COLO668 (cell line): ENCODE data around the gene GDF15.
"Not testable (repeated sequence)": the region's sequence is repeated elsewhere in the genome, so short reads cannot be mapped to it uniquely, and the experiment has no call there.

Experiments
- DNase-seq: peaks from one replicate; lab custom pipeline; 2025; ENCODE audit not compliant: unreplicated experiment; lab: John Stamatoyannopoulos, UW

The GDF15 gene

DNA sequence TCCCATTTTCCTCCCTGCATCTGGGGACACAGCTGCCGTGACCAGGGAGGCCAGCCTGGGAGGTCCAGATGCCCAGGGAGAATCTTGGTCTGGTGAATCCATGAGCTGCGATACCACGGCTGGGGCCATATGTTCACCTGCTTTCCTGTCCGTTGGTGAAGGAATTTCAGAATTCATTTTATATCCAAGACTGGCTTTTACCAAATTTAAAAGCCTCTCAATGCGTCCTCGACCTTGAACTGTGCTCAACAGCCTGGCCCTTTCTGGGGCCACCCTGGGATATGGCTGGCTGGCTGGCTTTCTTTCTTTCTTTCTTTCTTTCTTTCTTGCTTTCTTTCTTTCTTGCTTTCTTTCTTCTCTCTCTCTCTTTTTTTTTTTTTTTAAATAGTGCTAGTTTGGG lies 22.2 kb upstream of the GDF15 start:
- no peak for DNase-seq

DNA sequence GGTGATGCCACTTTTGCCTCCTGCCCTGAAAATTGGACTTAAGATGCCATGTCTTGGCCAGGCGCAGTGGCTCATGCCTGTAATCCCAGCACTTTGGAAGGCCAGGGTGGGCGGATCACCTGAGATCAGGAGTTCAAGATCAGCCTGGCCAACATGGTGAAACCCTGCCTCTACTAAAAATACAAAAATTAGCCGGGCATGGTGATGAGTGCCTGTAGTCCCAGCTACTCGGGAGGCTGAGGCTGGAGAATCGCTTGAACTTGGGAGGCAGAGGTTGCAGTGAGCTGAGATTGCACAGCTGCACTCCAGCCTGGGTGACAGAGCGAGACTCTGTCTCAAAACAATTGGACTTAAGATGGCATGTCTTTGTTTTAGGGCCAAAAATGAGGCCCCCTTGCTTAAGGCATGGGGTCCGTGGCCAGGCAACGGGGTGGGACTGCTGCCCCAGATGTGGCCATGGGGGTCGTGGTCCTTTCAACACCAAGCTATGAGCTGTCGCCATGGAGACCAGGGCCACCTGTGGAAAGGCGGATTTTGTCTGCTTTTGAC lies 21.6 kb upstream of the GDF15 start:
- not testable (repeated sequence) for DNase-seq

GRCh38 chr19:18364826-18365528 lies 21.0 kb upstream of the GDF15 start:
- DNase-seq, result peak; percentile 55

DNA sequence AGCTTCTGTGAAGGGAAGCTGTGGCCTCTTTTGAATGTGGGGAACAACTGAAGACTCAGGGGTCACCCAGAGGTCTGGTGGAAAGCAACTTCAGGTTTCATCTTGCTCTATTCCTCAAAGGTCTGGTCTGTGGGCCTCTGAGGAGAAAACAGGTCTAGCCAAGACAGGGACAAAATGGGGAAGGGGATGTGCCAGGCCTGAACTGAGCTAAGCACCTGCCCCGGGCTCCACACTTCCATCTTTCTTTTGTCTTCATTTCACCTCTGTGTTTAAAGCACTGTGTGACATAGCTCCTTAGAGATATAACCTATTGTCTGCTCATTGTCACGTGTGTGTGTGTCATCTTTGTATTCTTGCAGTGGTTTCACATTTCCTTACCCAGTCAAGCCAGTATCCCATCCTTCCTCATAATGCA lies 19.9 kb upstream of the GDF15 start:
- DNase-seq, result no peak

DNA sequence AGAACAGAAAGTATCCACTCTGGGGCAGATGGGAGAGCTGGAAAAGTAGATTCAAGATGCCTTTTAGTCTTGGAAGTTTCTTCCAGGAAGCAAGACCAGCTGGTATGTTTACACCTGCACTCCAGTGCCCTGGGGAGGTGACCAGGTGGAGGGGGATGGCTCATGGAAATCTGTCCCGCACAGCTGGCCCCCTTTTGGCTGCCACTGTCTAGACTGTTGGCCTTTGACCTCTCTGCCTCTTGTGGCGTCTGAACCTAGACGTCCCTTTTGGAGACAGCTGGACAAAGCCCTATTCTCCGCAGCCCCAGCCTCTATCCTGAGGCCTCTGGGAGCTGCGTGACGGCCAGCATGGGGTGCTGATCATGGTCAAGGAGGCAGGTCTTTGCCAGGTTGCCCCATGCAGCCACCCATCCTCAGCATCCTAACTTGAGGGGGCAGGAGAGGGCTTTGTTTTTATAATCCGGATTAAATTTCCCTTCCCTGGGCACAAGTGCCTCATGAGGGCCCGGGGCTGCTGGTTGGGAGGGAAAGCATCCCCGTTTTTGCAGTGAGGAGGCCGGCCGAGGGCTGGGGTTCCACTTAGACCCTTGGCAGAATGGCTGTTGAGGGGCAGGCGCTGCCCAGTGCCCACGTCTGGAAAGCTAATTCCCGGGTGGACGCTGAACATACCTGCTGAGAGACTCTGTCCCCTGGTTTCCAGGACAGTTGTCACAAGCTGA lies 17.3 kb upstream of the GDF15 start:
- DNase-seq, result no peak

DNA sequence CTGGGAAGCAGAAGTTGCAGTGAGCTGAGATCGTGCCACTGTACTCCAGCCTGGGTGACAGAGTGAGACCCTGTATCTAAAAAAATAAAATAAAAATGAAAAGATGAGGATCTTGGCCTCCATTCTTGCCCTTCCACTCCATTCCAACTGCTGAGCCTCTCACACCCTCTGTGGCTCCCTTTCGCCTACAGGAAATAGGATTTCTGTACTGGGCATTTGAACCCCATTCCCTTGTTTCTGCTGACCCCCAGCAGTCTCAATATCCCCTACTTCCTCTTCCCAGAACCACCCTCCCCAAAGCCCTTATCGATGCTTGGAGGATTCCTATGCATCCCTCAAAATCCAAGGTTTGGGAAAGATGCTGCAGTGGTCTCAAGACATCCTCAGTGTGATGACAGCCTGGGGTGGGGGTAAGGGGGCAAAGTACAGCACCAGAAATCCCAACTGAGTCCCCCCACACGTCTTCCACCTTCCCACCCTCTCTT lies 12.5 kb upstream of the GDF15 start:
- no peak for DNase-seq

- peak; percentile 84 for DNase-seq
Observed at GRCh38 chr19:18373892-18374629, 11.9 kb upstream of the GDF15 start.

DNA sequence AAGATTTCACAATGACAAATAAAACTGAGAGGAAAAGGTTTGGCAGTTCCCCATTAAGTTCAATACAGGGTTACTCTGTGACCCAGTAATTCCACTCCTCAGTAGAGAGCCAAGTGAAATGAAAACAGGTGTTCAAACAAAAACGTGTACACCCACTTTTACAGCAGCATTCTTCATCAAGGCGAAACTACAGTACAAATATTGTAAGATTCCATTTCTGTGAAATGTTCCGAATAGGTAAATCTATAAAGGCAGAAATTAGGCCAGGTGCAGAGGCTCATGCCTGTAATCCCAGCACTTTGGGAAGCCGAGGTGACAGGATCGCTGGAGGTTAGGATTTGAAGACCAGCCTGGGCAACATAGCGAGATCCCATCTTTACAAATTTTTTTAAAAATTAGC lies 8.9 kb upstream of the GDF15 start:
- peak; percentile 24 for DNase-seq

GRCh38 chr19:18379803-18380747 lies 5.9 kb upstream of the GDF15 start:
- peak; percentile 93 for DNase-seq

DNA sequence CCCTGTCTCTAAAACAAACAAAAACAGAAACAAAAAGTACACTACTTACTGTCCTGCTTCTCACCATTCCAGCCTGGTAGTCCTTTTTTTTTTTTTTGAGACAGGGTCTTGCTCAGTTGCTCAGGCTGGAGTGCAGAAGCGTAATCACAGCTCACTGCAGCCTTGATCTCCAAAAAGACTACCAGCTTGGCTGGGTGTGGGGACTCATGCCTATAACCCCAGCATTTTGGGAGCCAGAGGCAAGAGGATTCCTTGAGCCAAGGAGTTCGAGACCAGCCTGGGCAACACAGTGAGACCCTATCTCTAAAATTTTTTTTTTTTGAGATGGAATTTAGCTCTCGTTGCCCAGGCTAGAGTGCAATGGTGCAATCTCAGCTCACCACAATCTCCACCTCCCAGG lies 5.1 kb upstream of the GDF15 start:
- DNase-seq, result no peak

DNA sequence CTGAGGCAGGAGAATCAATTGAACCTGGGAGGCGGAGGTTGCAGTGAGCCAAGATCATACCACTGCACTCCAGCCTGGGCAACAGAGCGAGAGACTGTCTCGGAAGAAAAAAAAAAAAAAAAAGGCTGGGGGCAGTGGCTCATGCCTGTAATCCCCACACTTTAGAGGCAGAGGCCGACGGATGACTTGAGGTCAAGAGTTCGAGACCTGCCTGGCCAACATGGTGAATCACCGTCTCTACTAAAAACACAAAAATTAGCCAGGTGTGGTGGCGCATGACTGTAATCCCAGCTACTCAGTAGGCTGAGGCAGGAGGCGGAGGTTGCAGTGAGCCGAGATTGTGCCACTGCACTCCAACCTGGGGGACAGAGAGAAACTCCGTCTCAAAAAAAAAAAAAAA lies 2.3 kb upstream of the GDF15 start:
- DNase-seq, result not testable (repeated sequence)

- DNase-seq, result no peak
Observed at GRCh38 chr19:18384775-18385174, 1.2 kb upstream of the GDF15 start.

GRCh38 chr19:18385359-18385674 lies 641 bp upstream of the GDF15 start:
- no peak for DNase-seq

DNA sequence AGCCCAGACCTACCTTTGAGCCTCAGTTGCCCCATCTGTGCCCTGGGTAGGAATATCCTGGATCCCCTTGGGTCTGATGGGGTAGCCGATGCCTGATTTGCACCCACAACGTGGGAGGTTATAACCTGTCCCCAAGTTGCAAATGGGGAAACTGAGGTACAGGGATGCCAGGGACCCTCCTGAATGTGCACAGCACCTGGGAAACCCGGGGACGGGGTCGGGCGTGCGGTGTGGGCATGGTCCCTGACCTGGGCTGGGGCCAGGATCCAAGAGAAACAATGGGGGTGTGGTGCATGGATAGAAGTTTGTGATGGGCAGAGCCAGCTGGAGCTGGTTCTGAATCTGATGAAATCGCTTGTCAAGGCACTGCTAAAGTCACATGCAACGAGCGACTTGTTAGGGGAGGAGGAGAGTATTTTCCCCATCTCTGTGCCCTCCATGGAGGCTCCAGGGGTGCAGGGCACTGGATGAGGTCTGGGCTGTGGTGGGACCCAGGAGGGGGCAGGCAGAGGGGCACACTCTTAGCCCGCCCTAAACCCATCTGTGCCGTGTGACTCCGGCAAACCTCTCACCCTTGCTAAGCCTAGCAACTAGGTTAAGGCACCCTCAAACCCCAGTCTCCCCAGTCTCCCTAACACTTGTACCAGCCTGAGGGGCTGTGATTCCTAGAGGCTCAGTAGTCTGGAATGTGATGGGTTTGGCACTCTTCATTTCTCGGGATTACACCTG lies 749 bp downstream of the GDF15 start:
- peak; percentile 22 for DNase-seq

DNA sequence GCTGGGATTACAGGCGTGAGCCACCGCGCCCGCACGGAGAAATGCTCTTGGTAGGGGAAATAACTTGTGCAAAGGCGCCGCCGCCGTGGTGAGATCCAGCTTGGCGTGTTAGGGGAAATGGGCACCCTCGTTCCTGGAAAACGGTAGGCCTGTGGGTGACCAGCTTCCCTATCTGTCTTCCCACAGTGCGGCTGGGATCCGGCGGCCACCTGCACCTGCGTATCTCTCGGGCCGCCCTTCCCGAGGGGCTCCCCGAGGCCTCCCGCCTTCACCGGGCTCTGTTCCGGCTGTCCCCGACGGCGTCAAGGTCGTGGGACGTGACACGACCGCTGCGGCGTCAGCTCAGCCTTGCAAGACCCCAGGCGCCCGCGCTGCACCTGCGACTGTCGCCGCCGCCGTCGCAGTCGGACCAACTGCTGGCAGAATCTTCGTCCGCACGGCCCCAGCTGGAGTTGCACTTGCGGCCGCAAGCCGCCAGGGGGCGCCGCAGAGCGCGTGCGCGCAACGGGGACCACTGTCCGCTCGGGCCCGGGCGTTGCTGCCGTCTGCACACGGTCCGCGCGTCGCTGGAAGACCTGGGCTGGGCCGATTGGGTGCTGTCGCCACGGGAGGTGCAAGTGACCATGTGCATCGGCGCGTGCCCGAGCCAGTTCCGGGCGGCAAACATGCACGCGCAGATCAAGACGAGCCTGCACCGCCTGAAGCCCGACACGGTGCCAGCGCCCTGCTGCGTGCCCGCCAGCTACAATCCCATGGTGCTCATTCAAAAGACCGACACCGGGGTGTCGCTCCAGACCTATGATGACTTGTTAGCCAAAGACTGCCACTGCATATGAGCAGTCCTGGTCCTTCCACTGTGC lies 2.4 kb downstream of the GDF15 start:
- peak; percentile 89 for DNase-seq

DNA sequence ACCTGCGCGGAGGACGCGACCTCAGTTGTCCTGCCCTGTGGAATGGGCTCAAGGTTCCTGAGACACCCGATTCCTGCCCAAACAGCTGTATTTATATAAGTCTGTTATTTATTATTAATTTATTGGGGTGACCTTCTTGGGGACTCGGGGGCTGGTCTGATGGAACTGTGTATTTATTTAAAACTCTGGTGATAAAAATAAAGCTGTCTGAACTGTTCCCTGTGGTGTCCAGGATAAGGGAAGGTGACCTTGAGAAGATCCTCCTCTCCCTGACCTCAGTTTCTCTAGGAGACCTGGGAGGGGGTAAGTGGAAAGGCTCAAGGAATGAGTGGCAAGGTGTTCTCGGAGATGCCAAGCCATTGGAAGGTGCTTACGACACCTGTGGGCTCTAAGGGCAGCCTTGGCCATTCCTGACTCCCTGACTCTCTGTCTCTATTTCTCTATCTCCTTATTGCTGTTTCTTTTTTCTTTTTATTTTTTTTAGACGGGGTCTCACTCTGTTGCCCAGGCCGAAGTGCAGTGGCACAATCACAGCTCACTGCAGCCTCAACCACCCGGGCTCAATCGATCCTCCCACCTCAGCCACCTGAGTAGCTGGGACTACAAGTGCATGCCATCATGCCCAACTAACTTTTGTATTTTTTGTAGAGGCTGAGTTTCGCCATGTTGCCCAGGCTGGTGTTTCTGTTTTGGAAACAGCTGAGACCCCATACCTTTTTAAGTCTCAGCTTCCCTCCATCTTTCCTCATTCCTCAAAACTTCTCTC lies 3.2 kb downstream of the GDF15 start:
- DNase-seq, result no peak

GRCh38 chr19:18389726-18390064 lies 3.7 kb downstream of the GDF15 start:
- DNase-seq, result no peak
